AG10803 (cell line): ENCODE measurements around the gene MEGF6.

Experiments
- DNase-seq: peaks from one replicate; pipeline ENCODE4 v3.0.0; 2010; ENCODE audit warnings: low read depth
- H3K4me3 ChIP-seq: 2 replicates; pipeline ENCODE4 v1.5.1; 2011; ENCODE audit warnings: mild to moderate bottlenecking, low read length, control low read depth
- TF ChIP-seq, protein P1 (sequence below): conservative IDR thresholded peaks from 2 replicates; pipeline ENCODE4 v1.5.1; 2011; ENCODE audit warnings: mild to moderate bottlenecking, low read length, control low read depth, inconsistent platforms

Gene MEGF6

GRCh38 chr1:3603156-3603555 is 8.2 kb downstream of the MEGF6 start:
- DNase-seq = no peak
- H3K4me3 ChIP-seq = no peak overlapping the region
- TF ChIP-seq, protein P1, sequence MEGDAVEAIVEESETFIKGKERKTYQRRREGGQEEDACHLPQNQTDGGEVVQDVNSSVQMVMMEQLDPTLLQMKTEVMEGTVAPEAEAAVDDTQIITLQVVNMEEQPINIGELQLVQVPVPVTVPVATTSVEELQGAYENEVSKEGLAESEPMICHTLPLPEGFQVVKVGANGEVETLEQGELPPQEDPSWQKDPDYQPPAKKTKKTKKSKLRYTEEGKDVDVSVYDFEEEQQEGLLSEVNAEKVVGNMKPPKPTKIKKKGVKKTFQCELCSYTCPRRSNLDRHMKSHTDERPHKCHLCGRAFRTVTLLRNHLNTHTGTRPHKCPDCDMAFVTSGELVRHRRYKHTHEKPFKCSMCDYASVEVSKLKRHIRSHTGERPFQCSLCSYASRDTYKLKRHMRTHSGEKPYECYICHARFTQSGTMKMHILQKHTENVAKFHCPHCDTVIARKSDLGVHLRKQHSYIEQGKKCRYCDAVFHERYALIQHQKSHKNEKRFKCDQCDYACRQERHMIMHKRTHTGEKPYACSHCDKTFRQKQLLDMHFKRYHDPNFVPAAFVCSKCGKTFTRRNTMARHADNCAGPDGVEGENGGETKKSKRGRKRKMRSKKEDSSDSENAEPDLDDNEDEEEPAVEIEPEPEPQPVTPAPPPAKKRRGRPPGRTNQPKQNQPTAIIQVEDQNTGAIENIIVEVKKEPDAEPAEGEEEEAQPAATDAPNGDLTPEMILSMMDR = no peak

DNA sequence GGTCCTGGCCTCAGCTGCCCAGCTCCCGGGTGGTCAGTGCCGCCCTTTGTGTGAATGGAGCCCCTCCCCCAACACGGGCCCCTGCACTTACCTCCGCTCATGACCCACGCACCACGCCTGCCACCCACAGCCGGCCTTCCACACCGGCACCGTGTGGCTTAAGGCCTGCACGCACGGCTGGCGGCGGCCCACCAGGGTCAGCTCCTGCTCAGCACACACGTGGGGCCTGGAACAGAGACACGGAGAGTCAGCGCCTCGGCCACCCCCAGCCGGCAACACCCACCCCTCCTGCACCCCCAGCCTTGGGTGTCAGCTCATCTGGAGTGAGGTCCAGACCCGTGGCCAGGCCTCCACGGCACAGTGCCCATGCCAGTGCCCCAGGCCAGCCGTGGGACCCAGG is 8.9 kb downstream of the MEGF6 start:
- TF ChIP-seq, protein P1 = no peak
- DNase-seq = no peak
- no peak overlapping the region for H3K4me3 ChIP-seq

DNA sequence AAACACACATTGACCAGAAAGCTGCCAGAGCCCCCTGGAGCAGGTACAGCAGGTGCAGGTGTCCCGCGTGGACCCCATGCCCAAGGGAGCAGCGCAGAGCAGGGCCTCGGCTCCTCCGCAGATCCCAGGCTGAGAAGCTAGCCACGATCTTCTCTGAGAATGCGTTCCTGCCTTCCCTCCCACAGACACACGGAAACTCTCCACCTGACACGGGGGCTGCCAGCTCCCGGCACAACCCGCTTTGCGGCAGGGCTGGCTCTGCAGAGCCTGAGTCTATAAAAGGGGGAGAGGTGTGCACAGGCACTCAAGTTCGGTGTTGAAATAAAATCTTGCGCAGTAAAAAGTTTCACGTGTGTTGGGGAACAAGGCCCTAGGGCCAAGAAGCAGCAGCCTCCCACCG is 9.6 kb downstream of the MEGF6 start:
- TF ChIP-seq, protein P1 = no peak
- no peak overlapping the region for H3K4me3 ChIP-seq
- no peak for DNase-seq

DNA sequence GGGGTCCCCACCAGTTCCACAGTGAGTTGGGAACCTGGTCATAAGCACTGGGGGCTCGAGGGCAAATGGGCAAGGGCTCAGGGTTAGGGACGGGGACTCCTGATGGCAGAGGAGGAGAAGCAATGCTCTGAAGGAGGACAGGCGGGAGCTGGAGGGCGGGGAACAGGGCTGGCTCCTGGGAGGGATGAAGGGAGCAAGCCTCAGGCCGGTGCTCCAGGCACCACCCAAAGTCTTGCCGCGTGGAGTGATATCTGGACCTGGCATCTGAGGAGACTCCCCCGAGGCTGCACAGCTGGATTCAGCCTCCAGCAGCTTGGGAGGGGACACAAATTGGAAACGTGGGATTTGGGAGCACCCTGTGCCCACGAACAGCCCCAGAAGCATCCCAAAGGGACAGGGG is 11.0 kb downstream of the MEGF6 start:
- H3K4me3 ChIP-seq = no peak overlapping the region
- TF ChIP-seq, protein P1 = no peak
- DNase-seq = no peak

DNA sequence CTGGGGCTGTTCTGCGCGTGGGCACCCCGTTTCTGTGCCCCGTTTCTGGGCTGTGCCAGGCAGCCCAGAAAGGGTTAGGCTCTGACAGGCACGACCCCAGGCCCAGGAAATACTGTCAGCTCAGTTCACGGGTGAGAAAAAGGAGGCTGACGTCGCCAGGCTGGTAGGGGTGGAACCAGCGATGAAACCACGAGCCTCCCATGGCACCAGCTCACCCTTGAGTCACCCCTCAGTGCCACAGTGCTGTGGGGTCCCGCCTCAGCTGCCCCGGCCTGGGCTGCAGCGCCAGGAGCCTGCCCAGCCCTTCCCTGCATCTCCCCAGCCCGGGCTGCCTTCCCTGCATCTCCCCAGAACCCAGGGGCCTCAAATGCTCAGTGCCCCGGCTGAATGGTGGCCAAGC is 11.5 kb downstream of the MEGF6 start:
- H3K4me3 ChIP-seq = no peak overlapping the region
- no peak for DNase-seq
- TF ChIP-seq, protein P1 = no peak

- TF ChIP-seq, protein P1 = no peak
- no peak overlapping the region for H3K4me3 ChIP-seq
- DNase-seq = no peak
These were observed 12.0 kb downstream of the MEGF6 start for GRCh38 chr1:3599286-3599811.

DNA sequence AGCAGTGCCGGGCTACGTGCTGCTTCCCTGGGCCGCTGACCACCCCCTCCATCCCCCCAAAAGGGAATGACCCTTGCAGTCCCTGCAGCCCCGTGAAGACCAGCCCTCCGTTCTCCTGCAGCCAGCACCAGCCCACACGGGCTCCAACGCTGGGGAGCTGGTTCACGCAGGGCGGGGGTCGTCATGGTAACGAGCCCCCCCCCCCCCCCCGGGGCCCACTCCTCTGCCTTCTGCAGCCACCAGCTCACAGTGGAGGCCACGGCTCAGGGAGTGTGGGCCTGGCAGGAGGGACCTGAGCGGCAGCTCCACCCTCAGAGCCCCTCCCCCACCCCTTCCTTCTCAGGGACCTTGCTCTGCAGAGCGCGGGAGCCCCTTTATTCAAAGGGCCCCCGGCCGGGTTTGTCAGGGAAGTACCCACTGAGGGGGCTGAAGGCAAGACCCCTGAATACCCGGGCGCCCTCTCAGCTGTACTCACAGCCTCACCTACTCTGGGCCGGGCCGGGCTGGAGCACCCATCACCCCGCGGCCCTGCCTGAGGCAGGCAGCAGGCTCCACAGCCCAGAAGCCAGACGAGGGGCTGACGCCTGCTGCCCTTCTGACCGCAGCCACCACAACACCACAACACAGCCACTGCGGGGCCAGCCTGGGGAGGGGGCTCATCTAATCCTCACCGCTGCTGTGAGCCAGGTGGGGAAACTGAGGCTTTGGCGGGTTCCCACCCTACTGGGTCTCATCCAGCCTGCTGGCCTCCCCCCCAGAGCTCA is 12.6 kb downstream of the MEGF6 start:
- no peak for DNase-seq
- TF ChIP-seq, protein P1 = no peak
- no peak overlapping the region for H3K4me3 ChIP-seq
